GM21825 (cell line): Measurements from ENCODE around the gene PTBP3.
A peak's percentile ranks its signal among the peaks of the same experiment; 100 is the strongest.
"Not testable (repeated sequence)": the region's sequence is repeated elsewhere in the genome, so short reads cannot be mapped to it uniquely, and the experiment has no call there.

Experiments used
- ATAC-seq: cut with Tn5 transposase; IDR thresholded peaks from one replicate; pipeline ENCODE4 v1.9.1; 2021; ENCODE audit warnings: mild to moderate bottlenecking, moderate library complexity; ENCODE audit not compliant: unreplicated experiment

PTBP3 gene

GRCh38 chr9:112274600-112274999, 58.8 kb downstream of the PTBP3 start:
- no peak for ATAC-seq

- no peak for ATAC-seq
These were observed 59.5 kb downstream of the PTBP3 start for GRCh38 chr9:112273876-112274275.

GRCh38 chr9:112271466-112272098, 61.8 kb downstream of the PTBP3 start:
- ATAC-seq = no peak

- no peak for ATAC-seq
These were observed 65.0 kb downstream of the PTBP3 start for GRCh38 chr9:112268413-112268812.

GRCh38 chr9:112267086-112267485, 66.3 kb downstream of the PTBP3 start:
- ATAC-seq = not testable (repeated sequence)

GRCh38 chr9:112265391-112265790, 68.0 kb downstream of the PTBP3 start:
- ATAC-seq = no peak

GRCh38 chr9:112262577-112262976, 70.8 kb downstream of the PTBP3 start:
- ATAC-seq = no peak

- no peak for ATAC-seq
These were observed 72.3 kb downstream of the PTBP3 start for GRCh38 chr9:112261133-112261532.

- ATAC-seq = no peak
These were observed 75.3 kb downstream of the PTBP3 start for GRCh38 chr9:112258106-112258505.

- no peak for ATAC-seq
These were observed 81.2 kb downstream of the PTBP3 start for GRCh38 chr9:112252194-112252593.

GRCh38 chr9:112249277-112249676, 84.1 kb downstream of the PTBP3 start:
- ATAC-seq = peak; percentile 82

GRCh38 chr9:112248722-112249121, 84.7 kb downstream of the PTBP3 start:
- no peak for ATAC-seq

- ATAC-seq = no peak
These were observed 86.3 kb downstream of the PTBP3 start for GRCh38 chr9:112247090-112247489.

- ATAC-seq = no peak
These were observed 88.3 kb downstream of the PTBP3 start for GRCh38 chr9:112245126-112245525.

- ATAC-seq = no peak
These were observed 91.1 kb downstream of the PTBP3 start for GRCh38 chr9:112242147-112242804.

GRCh38 chr9:112241491-112241890, 91.9 kb downstream of the PTBP3 start:
- ATAC-seq = no peak

- ATAC-seq = no peak
These were observed 93.7 kb downstream of the PTBP3 start for GRCh38 chr9:112239708-112240107.

- no peak for ATAC-seq
These were observed 94.1 kb downstream of the PTBP3 start for GRCh38 chr9:112239284-112239683.

GRCh38 chr9:112234779-112235178, 98.6 kb downstream of the PTBP3 start:
- ATAC-seq = no peak

- no peak for ATAC-seq
These were observed 99.7 kb downstream of the PTBP3 start for GRCh38 chr9:112233769-112234168.

GRCh38 chr9:112232233-112232632, 101.2 kb downstream of the PTBP3 start:
- no peak for ATAC-seq

- ATAC-seq = no peak
These were observed 107.3 kb downstream of the PTBP3 start for GRCh38 chr9:112226091-112226490.
